Measurements from ENCODE around the gene EIF4G3.

GRCh38 chr1:20949871-20950590, 226.7 kb downstream of the EIF4G3 start:
- TF ChIP-seq CTCF (conservative IDR thresholded peaks at IDR 0.05 in 1 of 2, IDR thresholded peaks at IDR 0.05 in 1 of 2; ENCODE audit: extremely low read depth in 1 of 2, insufficient read depth in 1 of 2, low read depth in 1 of 2, low read length in 2 of 2), result no peak
- no peak for TF ChIP-seq EZH2 (IDR thresholded peaks at IDR 0.05; ENCODE audit: borderline replicate concordance, low read length)
